Measurements from ENCODE around the gene PIGL.

DNA sequence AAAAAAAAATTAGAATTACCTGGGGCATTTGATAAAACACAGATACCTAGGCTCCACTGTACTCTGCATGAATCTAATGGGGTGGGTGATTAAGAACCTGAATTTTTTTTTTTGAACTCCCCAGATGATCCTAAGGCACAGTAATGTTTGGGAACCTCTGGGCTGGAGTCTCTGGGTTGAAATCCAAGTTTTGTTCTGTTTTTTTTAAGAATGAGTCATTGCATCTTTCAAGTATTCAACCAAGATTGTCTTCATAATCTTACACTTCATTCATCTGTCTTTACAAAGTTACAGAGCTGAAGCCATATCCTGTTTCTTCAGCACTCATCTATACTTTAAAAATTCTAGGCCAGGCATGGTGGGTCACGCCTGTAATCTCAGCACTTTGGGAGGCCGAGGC lies 52.6 kb downstream of the PIGL start:
- no peak for TF ChIP-seq CTCF (IDR thresholded peaks at IDR 0.05)
- no peak for TF ChIP-seq EP300 (IDR thresholded peaks at IDR 0.05)
- no peak for TF ChIP-seq POLR2A (IDR thresholded peaks at IDR 0.05)

All from tibial nerve (tissue), 4 donors.